ENCODE measurements around the gene PMAIP1.

DNA sequence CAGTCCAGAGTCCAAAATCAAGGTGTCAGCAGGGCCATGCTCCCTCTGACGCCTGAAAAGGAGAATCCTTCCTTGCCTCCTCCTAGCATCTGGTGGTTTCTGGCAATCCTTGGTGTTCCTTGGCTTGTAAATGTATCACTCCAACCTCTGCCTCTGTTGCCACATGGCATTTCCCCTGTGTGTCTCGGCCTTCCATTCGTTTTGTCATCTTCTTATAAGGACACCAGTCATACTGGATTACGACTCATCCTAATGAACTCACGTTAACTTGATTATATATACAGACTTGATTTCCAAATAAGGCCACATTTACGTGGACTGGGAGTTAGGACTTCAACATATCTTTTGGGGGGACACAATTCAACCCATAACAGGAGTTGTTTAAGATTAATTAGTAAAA, 15.8 kb downstream of the PMAIP1 start:
- TF ChIP-seq, protein P1, sequence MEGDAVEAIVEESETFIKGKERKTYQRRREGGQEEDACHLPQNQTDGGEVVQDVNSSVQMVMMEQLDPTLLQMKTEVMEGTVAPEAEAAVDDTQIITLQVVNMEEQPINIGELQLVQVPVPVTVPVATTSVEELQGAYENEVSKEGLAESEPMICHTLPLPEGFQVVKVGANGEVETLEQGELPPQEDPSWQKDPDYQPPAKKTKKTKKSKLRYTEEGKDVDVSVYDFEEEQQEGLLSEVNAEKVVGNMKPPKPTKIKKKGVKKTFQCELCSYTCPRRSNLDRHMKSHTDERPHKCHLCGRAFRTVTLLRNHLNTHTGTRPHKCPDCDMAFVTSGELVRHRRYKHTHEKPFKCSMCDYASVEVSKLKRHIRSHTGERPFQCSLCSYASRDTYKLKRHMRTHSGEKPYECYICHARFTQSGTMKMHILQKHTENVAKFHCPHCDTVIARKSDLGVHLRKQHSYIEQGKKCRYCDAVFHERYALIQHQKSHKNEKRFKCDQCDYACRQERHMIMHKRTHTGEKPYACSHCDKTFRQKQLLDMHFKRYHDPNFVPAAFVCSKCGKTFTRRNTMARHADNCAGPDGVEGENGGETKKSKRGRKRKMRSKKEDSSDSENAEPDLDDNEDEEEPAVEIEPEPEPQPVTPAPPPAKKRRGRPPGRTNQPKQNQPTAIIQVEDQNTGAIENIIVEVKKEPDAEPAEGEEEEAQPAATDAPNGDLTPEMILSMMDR (IDR thresholded peaks at IDR 0.05), result no peak
- TF ChIP-seq POLR2AphosphoS5 (IDR thresholded peaks at IDR 0.05), result no peak
- TF ChIP-seq POLR2A (IDR thresholded peaks at IDR 0.05), result no peak
